ENCODE data around the gene TMEM143. TPM values are rescaled to one million over a fixed set of nuclear protein-coding genes. Genes with fewer than 3 reads are reported as not detected.
"Not testable (repeated sequence)": the region's sequence is repeated elsewhere in the genome, so short reads cannot be mapped to it uniquely, and the experiment has no call there.

TMEM143 gene
- total RNA-seq, 2 experiments from 2014 or later, result 17.1 to 17.9 TPM

DNA sequence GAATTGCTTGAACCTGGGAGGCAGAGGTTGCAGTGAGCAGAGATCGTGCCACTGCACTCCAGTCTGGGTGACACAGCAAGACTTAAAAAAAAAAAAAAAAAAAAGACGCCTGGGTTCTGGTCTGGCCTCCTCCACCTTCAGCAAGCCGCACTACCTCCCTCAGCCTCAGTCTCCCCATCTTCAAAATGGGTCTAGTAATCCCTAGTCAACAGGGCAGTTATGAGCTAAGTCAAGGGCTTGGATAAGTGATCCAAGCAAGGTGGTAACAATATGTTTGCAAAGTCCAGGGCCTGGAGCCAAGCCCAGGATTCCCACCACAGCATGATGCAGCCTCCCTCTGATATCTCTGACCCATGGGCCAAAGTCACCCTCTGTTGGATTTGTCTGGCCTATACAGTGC lies 23.2 kb upstream of the TMEM143 start:
- no peak for DNase-seq
- Mint-ChIP-seq H3K4me3 (no peak overlapping the region), H3K27me3 (no peaks in the 10 kb centered on the region), H3K36me3 (peaks cover 44% of the 10 kb centered on the region), H3K27ac (no peak overlapping the region), H3K9me3 (no peaks in the 10 kb centered on the region), H3K4me1 (ENCODE audit: low read depth) (peaks cover 10% of the 10 kb centered on the region)
- intact Hi-C loops (cut with micrococcal nuclease), result no loop called here
- CTCF ChIA-PET, result no interaction called here
- POLR2A ChIA-PET, result no interaction called here

DNA sequence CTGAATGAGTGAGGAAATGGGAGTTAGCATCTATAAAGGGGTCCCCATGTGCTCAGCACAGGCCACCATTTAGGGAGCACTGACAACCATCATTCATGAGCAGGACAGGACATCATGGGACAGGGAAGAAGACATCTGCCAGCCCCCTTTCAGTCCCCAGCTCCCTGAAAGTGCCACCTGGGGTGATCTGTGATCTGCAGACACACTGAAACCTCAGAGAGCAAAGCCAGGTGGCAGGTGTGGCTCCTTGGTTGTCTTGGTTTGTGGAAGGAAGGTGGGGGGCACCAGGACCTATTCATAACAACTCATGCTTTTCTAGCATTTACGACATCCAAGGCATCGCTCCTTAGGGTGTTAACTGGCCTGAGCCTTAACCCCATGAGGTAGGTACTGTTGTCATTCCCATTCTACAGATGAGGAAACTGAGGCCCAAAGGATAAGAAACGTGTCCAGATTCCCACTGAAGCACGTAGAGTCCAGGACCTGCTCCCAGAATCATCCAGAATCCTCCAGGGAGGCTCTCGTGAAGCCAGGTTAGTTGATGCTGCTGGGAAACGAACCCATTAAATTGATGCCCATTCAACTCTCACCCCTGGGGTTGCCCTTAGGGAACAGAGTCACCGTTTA lies 21.8 kb upstream of the TMEM143 start:
- Mint-ChIP-seq H3K36me3 (peaks cover 47% of the 10 kb centered on the region), H3K4me3 (no peak overlapping the region), H3K27me3 (no peaks in the 10 kb centered on the region), H3K4me1 (ENCODE audit: low read depth) (peaks cover 6% of the 10 kb centered on the region), H3K27ac (no peak overlapping the region), H3K9me3 (no peaks in the 10 kb centered on the region)
- intact Hi-C loops (cut with micrococcal nuclease), result no loop called here
- ChIA-PET POLR2A (no interaction called here), CTCF (no interaction called here)
- no peak for DNase-seq

DNA sequence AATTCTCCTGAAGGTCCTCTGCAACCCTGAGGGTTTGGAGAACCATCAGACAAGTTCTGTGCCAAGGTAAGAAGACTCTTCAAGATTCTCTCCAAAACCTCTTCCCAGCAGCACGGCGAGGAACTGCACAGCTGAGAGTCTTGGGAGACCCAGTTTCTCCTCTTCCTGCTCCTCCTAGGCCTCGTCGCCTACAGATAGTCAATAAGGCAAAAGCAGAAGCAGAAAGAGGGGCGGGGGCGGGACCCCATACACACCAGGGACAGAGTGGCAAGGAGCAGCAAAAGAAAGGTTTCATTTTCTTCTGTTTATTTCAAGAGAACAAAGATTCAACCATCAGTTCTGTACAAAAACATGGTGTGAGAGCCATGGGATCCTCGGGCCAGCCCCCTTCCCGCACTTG lies 18.5 kb upstream of the TMEM143 start:
- CTCF ChIA-PET, result interaction anchor here (2.0 kb wide), 1 partner anchor 9 kb away, joined by 9 read pairs; the partner anchor contains the start of gene KDELR1
- Mint-ChIP-seq H3K9me3 (no peaks in the 10 kb centered on the region), H3K27ac (no peak overlapping the region), H3K27me3 (no peaks in the 10 kb centered on the region), H3K4me3 (no peak overlapping the region), H3K4me1 (ENCODE audit: low read depth) (no peaks in the 10 kb centered on the region), H3K36me3 (peaks cover 36% of the 10 kb centered on the region)
- intact Hi-C loops (cut with micrococcal nuclease), result no loop called here
- POLR2A ChIA-PET, result no interaction called here
- no peak for DNase-seq

DNA sequence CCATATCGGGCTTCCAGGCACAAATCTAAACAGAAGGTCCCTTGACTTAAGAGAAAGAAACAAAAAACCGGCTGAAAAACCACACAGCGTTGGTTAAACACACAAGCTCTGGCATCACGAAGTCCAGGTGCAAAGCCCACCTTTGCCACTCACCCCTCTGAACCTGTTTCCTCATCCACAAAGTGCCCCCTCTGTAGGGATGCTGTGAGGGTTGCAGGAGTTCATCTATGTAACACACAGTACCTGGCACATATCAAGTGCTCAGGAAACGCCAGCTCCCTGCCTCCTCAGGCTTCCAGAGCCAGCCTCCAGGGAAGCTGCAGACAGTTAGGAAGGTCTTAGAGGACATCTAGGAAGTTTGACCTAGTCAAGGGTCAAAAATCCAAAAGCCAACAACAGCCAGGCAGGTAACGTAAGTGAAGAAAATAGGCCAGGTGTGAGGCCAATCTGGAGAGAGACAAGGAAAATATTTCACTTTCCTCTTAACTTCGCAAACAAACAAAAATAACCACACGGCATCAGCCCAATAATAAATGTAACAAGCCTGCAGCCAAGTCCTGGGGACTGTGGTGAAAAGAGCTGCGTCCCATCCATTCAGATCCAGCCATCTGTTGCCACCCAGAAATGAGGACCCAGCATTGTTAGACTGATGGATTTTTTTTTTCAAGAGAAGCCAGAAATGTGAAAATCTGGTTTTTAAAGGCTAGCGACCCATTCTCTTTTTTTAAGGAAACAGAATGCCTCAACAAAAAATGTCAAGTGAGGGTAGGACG lies 17.6 kb upstream of the TMEM143 start:
- POLR2A ChIA-PET, result no interaction called here
- DNase-seq, result no peak
- no peak overlapping the region for H3K4me3 Mint-ChIP-seq
- intact Hi-C loops (cut with micrococcal nuclease), result no loop called here
- H3K27me3 Mint-ChIP-seq, result no peaks in the 10 kb centered on the region
- no peaks in the 10 kb centered on the region for H3K4me1 Mint-ChIP-seq (ENCODE audit: low read depth)
- H3K9me3 Mint-ChIP-seq, result no peaks in the 10 kb centered on the region
- H3K27ac Mint-ChIP-seq, result no peak overlapping the region
- H3K36me3 Mint-ChIP-seq, result peaks cover 32% of the 10 kb centered on the region
- CTCF ChIA-PET, result interaction anchor here (2.0 kb wide), 1 partner anchor 10 kb away, joined by 9 read pairs; the partner anchor contains the start of gene KDELR1

DNA sequence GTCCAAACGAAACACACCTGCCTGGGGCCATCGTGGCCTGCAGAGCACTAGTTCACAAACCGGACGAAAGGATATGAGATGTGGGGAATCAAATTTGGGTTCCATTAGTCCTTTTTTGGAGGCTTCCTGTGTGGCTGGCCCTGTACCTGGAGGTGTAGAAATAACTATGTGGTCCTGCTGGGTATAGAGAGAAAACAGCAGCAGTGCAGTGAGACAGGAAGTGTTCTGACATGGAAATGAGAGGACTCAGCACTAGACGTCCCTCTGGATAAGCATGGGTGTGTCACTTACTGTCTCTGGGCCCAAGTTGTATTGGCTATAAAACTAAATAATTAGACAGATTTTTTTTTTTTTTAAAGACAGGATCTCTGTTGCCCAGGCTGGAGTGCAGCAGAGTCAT lies 15.3 kb upstream of the TMEM143 start:
- no peaks in the 10 kb centered on the region for H3K27me3 Mint-ChIP-seq
- intact Hi-C loops (cut with micrococcal nuclease), result no loop called here
- H3K4me3 Mint-ChIP-seq, result no peak overlapping the region
- CTCF ChIA-PET, result interaction anchor here (0.7 kb wide), 1 partner anchor 23 kb away, joined by 3 read pairs; no protein-coding TSS in a partner anchor
- no peaks in the 10 kb centered on the region for H3K4me1 Mint-ChIP-seq (ENCODE audit: low read depth)
- peaks cover 18% of the 10 kb centered on the region for H3K36me3 Mint-ChIP-seq
- H3K9me3 Mint-ChIP-seq, result no peaks in the 10 kb centered on the region
- DNase-seq, result no peak
- H3K27ac Mint-ChIP-seq, result no peak overlapping the region
- POLR2A ChIA-PET, result no interaction called here

DNA sequence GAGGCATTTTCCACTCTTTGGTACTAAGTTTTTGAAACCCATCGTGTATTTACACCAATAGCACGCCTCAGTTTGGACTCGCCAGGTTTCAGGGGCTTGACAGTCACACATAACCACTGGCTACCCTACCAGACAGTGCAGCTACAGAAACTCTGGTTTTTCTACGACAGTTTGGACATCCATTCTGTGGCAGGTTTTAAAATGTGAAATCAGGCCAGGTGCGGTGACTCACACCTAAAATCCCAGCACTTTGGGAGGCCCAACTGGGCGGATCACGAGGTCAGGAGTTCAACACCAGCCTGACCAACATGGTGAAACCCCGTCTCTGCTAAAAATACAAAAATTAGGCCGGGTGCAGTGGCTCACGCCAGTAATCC lies 14.4 kb upstream of the TMEM143 start:
- POLR2A ChIA-PET, result no interaction called here

DNA sequence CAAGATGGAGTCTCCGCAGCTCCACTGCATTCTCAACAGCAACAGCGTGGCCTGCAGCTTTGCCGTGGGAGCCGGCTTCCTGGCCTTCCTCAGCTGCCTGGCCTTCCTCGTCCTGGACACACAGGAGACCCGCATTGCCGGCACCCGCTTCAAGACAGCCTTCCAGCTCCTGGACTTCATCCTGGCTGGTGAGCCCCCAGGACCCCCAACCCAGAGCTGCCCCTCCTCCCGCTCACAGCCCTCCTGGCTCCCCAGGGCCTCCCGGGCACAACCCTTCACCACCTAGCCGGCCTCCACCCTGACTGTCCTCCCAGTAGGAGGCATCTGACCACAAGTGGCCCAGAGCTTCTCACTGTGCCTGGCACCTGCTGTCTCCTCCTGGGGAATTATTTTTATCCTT lies 9.8 kb upstream of the TMEM143 start:
- H3K27me3 Mint-ChIP-seq, result no peaks in the 10 kb centered on the region
- no peaks in the 10 kb centered on the region for H3K4me1 Mint-ChIP-seq (ENCODE audit: low read depth)
- H3K9me3 Mint-ChIP-seq, result no peaks in the 10 kb centered on the region
- CTCF ChIA-PET, result no interaction called here
- H3K27ac Mint-ChIP-seq, result no peak overlapping the region
- H3K36me3 Mint-ChIP-seq, result no peaks in the 10 kb centered on the region
- intact Hi-C loops (cut with micrococcal nuclease), result no loop called here
- DNase-seq, result no peak
- POLR2A ChIA-PET, result interaction anchor here (1.1 kb wide), 1 partner anchor 11 kb away, joined by 3 read pairs; no protein-coding TSS in a partner anchor
- H3K4me3 Mint-ChIP-seq, result no peak overlapping the region

More for the DNA sequence above, 14.4 kb upstream of the TMEM143 start:
- H3K36me3 Mint-ChIP-seq, result peaks cover 13% of the 10 kb centered on the region
- CTCF ChIA-PET, result no interaction called here
- H3K4me1 Mint-ChIP-seq (ENCODE audit: low read depth), result no peaks in the 10 kb centered on the region
- H3K4me3 Mint-ChIP-seq, result no peak overlapping the region
- H3K27me3 Mint-ChIP-seq, result no peaks in the 10 kb centered on the region
- no peak for DNase-seq
- intact Hi-C loops (cut with micrococcal nuclease), result no loop called here
- H3K27ac Mint-ChIP-seq, result no peak overlapping the region
- H3K9me3 Mint-ChIP-seq, result no peaks in the 10 kb centered on the region

DNA sequence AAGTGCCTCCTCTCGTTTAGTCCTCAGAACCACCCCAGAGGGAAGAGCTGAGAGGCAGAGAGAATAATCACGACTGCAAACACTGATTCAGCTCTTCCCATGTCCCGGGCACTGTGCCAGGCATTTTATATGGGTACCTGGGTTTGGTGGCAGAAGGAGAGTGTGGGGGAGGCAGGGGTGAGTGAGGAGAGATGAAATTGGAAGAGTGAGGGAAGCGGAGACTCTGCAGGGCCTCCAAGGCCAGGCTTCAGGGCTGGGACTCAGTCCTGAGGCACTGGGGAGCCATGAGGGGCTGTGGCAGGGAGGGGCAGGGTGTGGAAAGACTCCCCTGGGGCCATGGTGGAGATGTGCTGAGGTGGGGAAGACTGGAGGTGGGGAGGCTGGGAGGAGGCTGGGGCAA lies 9.2 kb upstream of the TMEM143 start:
- no peaks in the 10 kb centered on the region for H3K27me3 Mint-ChIP-seq
- no peak overlapping the region for H3K4me3 Mint-ChIP-seq
- POLR2A ChIA-PET, result no interaction called here
- CTCF ChIA-PET, result interaction anchor here (0.8 kb wide), 1 partner anchor 19 kb away, joined by 3 read pairs; the partner anchor contains the start of gene KDELR1
- H3K9me3 Mint-ChIP-seq, result no peaks in the 10 kb centered on the region
- no peak overlapping the region for H3K27ac Mint-ChIP-seq
- no peaks in the 10 kb centered on the region for H3K36me3 Mint-ChIP-seq
- intact Hi-C loops (cut with micrococcal nuclease), result no loop called here
- no peak for DNase-seq
- H3K4me1 Mint-ChIP-seq (ENCODE audit: low read depth), result no peaks in the 10 kb centered on the region

DNA sequence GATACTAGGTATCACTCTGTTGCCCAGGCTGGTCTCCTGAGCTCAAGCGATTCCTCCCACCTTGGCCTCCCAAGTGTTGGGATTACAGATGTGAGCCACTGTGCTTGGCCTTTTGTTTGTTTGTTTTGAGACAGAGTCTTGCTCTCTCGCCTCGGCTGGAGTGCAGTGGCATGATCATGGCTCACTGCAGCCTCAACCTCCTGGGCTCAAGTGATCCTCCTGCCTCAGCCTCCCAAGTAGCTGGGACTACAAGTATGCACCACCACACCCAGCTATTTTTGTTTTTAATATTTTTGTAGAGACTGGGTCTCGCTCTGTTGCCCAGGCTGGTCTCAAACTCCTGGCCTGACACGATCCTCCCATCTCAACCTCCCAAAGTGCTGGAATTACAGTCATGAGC lies 8.0 kb upstream of the TMEM143 start:
- H3K27ac Mint-ChIP-seq; intact Hi-C loops (cut with micrococcal nuclease); DNase-seq; H3K9me3 Mint-ChIP-seq; H3K27me3 Mint-ChIP-seq; H3K4me3 Mint-ChIP-seq; POLR2A ChIA-PET; H3K36me3 Mint-ChIP-seq; H3K4me1 Mint-ChIP-seq (ENCODE audit: low read depth): not testable (repeated sequence)
- CTCF ChIA-PET, result interaction anchor here (1.2 kb wide), 1 partner anchor 19 kb away, joined by 5 read pairs; the partner anchor contains the start of gene KDELR1

DNA sequence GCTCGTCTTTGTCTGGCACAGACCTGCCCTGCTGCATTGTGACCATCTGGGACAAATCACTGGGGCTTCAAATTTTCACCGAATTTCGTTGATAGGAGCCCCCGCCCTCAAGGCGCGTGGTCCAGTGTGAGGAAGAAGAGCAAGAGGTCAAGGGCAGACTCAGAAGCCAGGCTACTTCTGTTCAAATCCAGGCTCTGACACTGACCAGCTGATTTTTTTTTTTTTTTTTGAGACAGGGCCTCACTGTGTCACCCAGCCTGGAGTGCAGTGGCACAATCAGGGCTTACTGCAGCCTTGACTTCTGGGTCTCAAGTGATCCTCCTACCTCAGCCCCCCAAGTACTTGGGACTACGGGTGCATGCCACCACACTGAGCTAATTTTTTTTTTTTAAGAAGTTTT lies 7.6 kb upstream of the TMEM143 start:
- H3K9me3 Mint-ChIP-seq, result no peaks in the 10 kb centered on the region
- H3K4me1 Mint-ChIP-seq (ENCODE audit: low read depth), result no peaks in the 10 kb centered on the region
- H3K27ac Mint-ChIP-seq, result no peak overlapping the region
- intact Hi-C loops (cut with micrococcal nuclease), result no loop called here
- DNase-seq, result no peak
- POLR2A ChIA-PET, result no interaction called here
- CTCF ChIA-PET, result interaction anchor here (1.2 kb wide), 1 partner anchor 20 kb away, joined by 5 read pairs; the partner anchor contains the start of gene KDELR1
- H3K4me3 Mint-ChIP-seq, result no peak overlapping the region
- no peaks in the 10 kb centered on the region for H3K36me3 Mint-ChIP-seq
- H3K27me3 Mint-ChIP-seq, result no peaks in the 10 kb centered on the region

DNA sequence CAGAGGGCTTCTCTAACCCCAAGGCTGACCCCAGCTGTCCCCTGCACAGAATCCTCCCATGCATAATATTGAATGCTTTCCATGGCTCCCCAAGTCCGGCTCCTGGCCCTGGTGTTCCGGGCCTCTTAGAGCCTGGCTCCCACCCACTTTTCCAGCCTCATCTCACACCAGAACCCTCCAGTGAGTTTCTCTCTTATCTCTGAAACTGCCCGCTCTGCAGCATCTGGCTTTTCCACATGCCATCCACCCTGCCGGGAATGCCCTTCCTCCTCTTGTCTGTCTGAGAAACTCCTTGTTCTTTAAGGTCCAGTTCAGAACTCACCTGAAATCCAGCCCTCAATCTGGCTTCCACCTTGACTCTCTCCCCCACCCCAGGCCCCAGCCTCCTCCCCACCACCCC lies 7.2 kb upstream of the TMEM143 start:
- Mint-ChIP-seq H3K4me1 (ENCODE audit: low read depth) (no peaks in the 10 kb centered on the region), H3K9me3 (no peaks in the 10 kb centered on the region), H3K27me3 (no peaks in the 10 kb centered on the region), H3K36me3 (no peaks in the 10 kb centered on the region), H3K4me3 (no peak overlapping the region), H3K27ac (no peak overlapping the region)
- ChIA-PET CTCF (interaction anchor here (1.2 kb wide), 1 partner anchor 20 kb away, joined by 5 read pairs; the partner anchor contains the start of gene KDELR1), POLR2A (no interaction called here)
- DNase-seq, result no peak
- intact Hi-C loops (cut with micrococcal nuclease), result no loop called here

DNA sequence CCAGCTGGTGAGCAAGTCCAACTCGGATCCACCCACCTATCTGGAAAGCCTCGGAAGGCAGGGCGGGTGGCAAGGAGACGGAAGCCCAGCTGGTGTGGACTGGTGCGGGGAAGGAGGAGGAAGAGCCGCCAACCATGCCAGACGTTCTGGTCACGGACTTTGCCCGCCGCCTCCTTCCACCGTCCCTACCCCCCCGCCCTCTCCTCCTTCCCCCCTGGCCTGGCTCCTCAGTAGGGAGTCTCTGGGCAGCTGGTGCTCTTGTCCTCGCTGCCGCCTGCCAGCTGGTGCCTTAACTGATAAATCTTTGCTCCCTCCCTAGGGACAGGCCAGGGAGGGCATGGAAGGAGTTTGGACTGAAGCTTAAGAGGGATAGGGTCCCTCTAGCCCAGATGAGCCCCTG lies 5.2 kb upstream of the TMEM143 start:
- intact Hi-C loops (cut with micrococcal nuclease), result no loop called here
- CTCF ChIA-PET, result no interaction called here
- POLR2A ChIA-PET, result no interaction called here
- H3K27me3 Mint-ChIP-seq, result no peaks in the 10 kb centered on the region
- peaks cover 1% of the 10 kb centered on the region for H3K36me3 Mint-ChIP-seq
- H3K9me3 Mint-ChIP-seq, result no peaks in the 10 kb centered on the region
- DNase-seq, result no peak
- peaks cover 9% of the 10 kb centered on the region for H3K4me1 Mint-ChIP-seq (ENCODE audit: low read depth)
- H3K27ac Mint-ChIP-seq, result no peak overlapping the region
- no peak overlapping the region for H3K4me3 Mint-ChIP-seq

All from activated CD4-positive, alpha-beta memory T cell treated with anti-CD3 and anti-CD28 coated beads for 36 hours (primary cell).